ACHN (cell line): ENCODE measurements around the gene DDX39B.
A peak's percentile ranks its signal among the peaks of the same experiment; 100 is the strongest.
"Not testable (repeated sequence)": the region's sequence is repeated elsewhere in the genome, so short reads cannot be mapped to it uniquely, and the experiment has no call there.

ENCODE experiments used
- DNase-seq: peaks from one replicate; pipeline ENCODE4 v3.0.0-alpha.2; 2015
- in situ Hi-C: cut with HindIII; loops from 2 replicates; pipeline ENCODE4 v1.10.0; 2017; ENCODE audit warnings: low sequenced_read_pairs, low pct_ligation_motif_present, low pct_unique_long_range_greater_than_20kb

The DDX39B gene

GRCh38 chr6:31557443-31558317 lies 15.9 kb upstream of the DDX39B start:
- DNase-seq, result no peak
- in situ Hi-C loops, result no loop called here

GRCh38 chr6:31556307-31556706 lies 14.5 kb upstream of the DDX39B start:
- DNase-seq, result no peak
- in situ Hi-C loops, result no loop called here

GRCh38 chr6:31551371-31551770 lies 9.6 kb upstream of the DDX39B start:
- peak; percentile 55 for DNase-seq
- in situ Hi-C loops, result not testable (repeated sequence)

DNA sequence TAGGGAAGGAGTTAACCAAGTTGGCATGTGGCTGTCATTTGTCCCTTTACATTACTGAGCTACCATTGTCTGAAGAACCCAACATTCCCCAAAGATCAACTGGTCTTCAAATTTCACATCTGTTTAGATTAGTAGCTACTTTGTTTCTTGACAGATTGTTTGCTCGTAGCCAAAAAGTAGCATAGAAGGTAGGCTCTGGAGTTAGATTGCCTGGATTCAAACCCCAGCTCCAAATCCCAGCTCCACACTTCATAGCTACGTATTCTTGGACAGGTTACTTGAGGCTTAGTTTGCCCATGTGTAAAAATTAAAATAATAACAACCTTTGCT lies 6.7 kb upstream of the DDX39B start:
- in situ Hi-C loops, result no loop called here
- DNase-seq, result no peak

GRCh38 chr6:31547727-31548543 lies 6.1 kb upstream of the DDX39B start:
- in situ Hi-C loops, result no loop called here
- DNase-seq, result no peak

- in situ Hi-C loops, result no loop called here
These were observed 5.3 kb upstream of the DDX39B start, which contains the start of gene NFKBIL1 for GRCh38 chr6:31546958-31547726. TSS of gene NFKBIL1 (plus strand) at chr6:31547608. CDS start at chr6:31547695, 87 bp downstream.

DNA sequence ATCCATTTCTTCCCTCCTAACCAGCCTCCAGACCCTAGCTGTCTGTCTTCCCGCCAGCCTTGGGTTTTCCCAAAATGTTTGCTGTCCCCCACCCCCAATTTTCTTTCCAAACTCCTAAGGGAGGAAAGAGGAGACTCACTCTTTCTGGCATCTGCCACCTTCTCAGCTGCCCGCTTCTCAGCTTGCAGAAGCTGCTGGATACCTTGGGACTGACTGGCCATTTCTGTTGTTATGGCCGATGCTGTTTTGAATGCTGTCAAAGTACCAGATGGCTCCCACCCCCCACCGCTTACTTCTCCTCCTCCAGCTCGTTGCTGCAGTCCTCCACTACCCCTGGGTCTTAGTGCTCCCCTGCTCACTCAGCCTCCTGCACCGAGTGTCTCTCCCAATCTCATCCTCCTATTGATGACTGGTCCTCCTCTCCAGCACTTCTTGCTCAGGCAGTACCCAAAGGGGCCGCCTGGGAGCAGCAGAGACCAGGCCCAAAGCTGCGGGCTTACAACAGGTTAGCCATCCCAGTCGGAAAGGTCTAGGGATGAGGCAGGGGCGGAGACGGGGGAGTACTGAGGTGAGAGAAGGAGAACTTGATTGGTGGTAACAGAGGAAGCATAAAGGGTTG lies 4.6 kb upstream of the DDX39B start, which contains the start of gene ATP6V1G2:
TSS of gene ATP6V1G2 (minus strand) at position 270 of the 619 bp plus-strand sequence. CDS start at position 221, 49 bp downstream.
- DNase-seq, result peak; percentile 84

More at GRCh38 chr6:31546958-31547726, 5.3 kb upstream of the DDX39B start, which contains the start of gene NFKBIL1:
- peak; percentile 95 for DNase-seq

DNA sequence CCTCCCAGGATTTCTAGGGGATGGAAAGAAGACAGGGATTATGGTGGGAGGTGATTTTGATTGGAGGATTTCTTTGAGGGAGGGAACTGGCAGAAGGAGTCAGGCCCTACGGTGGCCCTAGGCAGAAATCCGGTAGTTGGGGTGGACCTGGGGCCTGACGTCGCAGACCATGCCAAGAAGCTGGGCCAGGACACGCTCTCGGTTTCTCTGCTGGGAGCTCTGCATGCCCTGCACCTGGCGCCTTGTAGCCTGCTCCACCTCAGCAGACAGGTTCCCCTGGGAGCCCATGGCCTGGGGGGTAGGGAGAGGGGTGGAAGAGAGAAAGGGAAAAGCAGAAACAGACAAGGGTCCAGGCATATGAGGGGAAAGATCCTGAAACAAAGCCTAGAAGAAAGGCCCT lies 3.5 kb upstream of the DDX39B start:
- no peak for DNase-seq
- in situ Hi-C loops, result no loop called here

More for the DNA sequence above, 4.6 kb upstream of the DDX39B start, which contains the start of gene ATP6V1G2:
- in situ Hi-C loops, result no loop called here

- in situ Hi-C loops, result no loop called here
- no peak for DNase-seq
These were observed 2.9 kb upstream of the DDX39B start for GRCh38 chr6:31544676-31545075.

GRCh38 chr6:31543639-31544038 lies 1.8 kb upstream of the DDX39B start:
- no peak for DNase-seq
- in situ Hi-C loops, result no loop called here

DNA sequence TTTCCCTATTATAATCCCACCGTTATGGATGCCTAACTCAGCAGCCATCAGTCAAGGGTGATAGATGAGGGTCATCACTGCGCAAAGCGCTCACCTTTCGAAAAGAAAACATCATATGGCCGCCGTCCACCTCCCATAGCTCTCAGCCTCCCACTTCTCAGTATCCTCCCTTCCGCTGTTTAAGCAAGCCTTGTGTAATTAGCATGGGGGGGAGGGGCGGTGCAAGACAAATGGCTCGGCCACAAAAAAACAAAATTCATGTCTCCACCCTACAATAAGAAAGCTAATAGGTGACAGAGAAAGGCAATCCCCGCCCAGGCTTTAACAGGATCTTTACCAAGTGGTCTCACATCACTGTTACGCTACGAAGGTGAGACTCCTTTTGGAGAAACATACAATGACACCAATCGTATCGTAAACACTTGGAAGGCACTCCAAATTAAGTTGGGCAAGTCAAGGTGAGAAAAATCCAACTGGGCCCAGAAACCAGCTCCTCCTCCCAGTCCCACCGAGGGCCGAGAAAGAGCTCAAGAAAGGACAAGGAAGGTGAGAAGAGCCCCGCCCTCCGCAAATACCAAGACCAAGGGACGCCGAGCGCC lies 645 bp downstream of the DDX39B start:
- peak; percentile 31 for DNase-seq
- in situ Hi-C loops, result no loop called here

DNA sequence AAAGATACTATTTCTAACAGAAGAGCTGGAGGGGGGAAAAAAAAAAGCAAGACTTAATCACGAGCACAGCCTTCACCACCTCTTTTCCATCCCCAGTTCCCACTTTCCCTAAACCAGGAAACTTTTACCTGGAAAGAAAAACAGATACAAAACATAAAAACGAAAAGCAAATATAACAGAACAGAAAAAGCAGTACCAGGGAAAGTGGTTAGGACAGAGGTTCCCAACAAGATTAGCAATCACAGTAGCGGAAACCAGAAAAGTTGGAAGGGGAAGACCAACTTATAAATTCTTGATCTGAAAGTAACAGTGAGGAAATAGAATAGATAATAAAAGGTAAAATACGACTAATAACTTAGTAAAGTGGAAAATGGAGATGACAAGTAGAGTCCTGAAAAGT lies 1.2 kb downstream of the DDX39B start:
- in situ Hi-C loops, result no loop called here
- DNase-seq, result no peak

DNA sequence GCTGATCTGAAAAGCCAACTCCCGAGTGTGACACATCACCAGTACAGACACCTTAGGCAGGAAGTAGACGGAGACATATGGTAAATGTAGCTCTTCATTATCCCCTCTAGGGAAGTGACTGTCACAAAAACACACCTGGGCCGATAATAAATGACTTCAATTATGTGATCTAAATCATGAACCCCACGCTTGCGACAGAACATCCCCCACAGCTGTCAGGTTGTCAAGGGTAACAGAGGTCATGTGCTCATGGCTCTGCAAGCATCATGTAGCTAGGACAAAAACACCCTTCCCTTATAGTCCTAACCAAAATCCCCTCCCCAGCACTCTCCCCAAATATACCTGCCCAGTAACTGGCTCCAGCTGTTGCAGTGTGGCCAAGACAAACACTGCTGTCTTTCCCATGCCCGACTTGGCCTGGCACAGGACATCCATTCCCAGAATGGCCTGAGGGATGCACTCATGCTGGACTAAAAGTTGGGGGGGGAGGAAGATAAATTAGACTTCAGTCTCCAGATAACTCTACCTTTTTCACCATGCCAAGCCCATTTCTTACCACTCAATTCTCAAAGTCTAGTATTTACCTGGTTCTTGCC lies 2.9 kb downstream of the DDX39B start:
- in situ Hi-C loops, result no loop called here

GRCh38 chr6:31535538-31536324 lies 6.1 kb downstream of the DDX39B start:
- DNase-seq, result no peak
- in situ Hi-C loops, result no loop called here

More for the DNA sequence above, 2.9 kb downstream of the DDX39B start:
- DNase-seq, result no peak

- in situ Hi-C loops, result no loop called here
- DNase-seq, result no peak
These were observed 7.2 kb downstream of the DDX39B start for GRCh38 chr6:31534521-31535040.

GRCh38 chr6:31534011-31534410 lies 7.8 kb downstream of the DDX39B start:
- in situ Hi-C loops, result no loop called here
- DNase-seq, result no peak

DNA sequence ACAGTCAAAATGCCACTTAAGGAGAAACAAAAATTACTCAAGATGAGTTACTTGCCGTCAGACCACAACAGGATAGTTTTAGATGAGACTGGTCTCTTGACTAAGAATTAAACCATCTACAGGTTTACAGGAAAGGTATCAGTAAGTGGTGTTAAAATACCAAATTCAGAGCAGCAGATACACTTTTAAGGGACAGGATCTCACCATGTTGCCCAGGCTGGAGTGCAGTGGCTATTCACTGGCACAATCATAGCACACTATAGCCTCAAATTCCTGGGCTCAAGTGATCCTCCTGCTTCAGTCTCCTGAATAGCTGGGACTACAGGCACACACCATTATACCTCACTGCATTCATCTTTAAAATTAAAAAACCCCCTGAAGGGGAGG lies 8.4 kb downstream of the DDX39B start:
- in situ Hi-C loops, result no loop called here
- DNase-seq, result no peak
